Fibroblast of the aortic adventitia (primary cell): ENCODE results near the gene SH3D21. TPM values are rescaled to one million over a fixed set of nuclear protein-coding genes. Genes with fewer than 3 reads are reported as not detected.
A peak's percentile ranks its signal among the peaks of the same experiment; 100 is the strongest.

Experiments used
- DNase-seq: peaks from one replicate; pipeline ENCODE4 v3.0.0-alpha.2; 2010; ENCODE audit warnings: low read depth
- H3K4me3 ChIP-seq: 2 replicates; pipeline ENCODE4 v1.5.1; 2011; ENCODE audit warnings: low read depth, mild to moderate bottlenecking, control low read depth, low read length, moderate library complexity
- CTCF ChIP-seq: IDR thresholded peaks from 2 replicates; pipeline ENCODE4 v1.5.1; 2011; ENCODE audit warnings: mild to moderate bottlenecking, low read length, control low read depth, inconsistent platforms; ENCODE audit not compliant: insufficient read depth
- total RNA-seq: library from RNA; depleted of rRNA; stranded (reverse); fragments of >200 nt; gene quantifications from 2 replicates; pipeline ENCODE4 v1.2.3, GENCODE V29; 2012; ENCODE audit warnings: low replicate concordance

Gene SH3D21
- total RNA-seq, 1 donor, result 5.2 TPM

DNA sequence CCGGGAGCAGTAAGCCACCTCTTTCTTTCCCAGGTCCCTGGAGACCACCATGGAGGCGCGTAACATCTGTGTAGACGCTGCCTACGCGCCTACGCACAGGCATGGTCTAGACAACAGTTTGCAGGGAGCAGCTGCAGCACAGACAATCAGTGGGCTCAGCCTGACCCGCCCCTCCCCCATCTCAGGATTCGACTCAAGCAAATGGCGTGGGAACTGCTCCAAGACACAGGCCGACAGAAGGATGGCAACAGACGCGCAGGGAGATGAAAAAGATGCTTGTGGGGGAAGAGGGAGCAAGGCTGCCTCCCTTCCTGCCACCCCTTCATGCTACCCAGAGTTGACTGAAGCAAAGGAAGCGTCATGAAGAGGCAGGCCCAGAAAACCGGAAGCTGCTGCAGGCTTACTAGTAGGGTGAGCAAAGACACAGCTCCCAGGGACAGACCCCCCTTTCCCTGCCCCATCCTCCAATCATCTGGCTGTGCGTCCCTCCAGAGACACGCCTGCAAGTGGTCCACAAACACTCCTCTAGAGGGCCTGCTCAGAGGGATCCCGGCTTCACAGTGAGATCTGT is 60.0 kb downstream of the SH3D21 start:
- no peak for DNase-seq
- TF ChIP-seq CTCF, result no peak
- H3K4me3 ChIP-seq, result no peak overlapping the region

DNA sequence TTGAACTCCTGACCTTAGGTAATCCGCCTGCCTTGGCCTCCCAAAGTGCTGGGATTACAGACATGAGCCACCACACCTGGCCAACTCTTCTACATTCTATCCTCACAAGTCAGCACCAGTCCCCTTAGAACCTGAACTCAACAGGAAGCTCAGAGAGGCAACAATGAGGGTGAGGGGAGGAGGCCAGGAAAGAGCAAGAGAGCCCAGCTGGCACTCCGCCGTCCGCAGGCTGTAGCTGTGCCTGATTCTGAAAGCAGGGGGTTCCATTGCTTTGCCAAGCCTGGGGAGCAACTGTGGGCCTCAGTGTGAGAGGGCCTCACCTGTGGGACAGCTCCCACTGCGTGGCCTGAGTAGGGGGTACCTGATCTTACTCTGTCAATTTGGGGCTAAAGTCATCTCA is 60.9 kb downstream of the SH3D21 start:
- DNase-seq, result no peak
- H3K4me3 ChIP-seq, result no peak overlapping the region
- TF ChIP-seq CTCF, result no peak

- no peak for DNase-seq
- no peak for TF ChIP-seq CTCF
These were observed 61.6 kb downstream of the SH3D21 start for GRCh38 chr1:36367798-36368197.

GRCh38 chr1:36369061-36369861 is 63.1 kb downstream of the SH3D21 start:
- peak; percentile 93 for TF ChIP-seq CTCF
- no peak overlapping the region for H3K4me3 ChIP-seq
- DNase-seq, result peak; percentile 67

More at GRCh38 chr1:36367798-36368197, 61.6 kb downstream of the SH3D21 start:
- no peak overlapping the region for H3K4me3 ChIP-seq

Other genes with a start within 250 kb of the SH3D21 start
- 0.18 and 2.1 TPM in 2 replicates for gene TEKT2, start 222.3 kb upstream of the SH3D21 start, total RNA-seq
- gene ADPRS, start 217.5 kb upstream of the SH3D21 start, total RNA-seq, result 21.1 and 25.5 TPM in 2 replicates
- gene COL8A2, start 181.1 kb upstream of the SH3D21 start, total RNA-seq, result 11.0 and 20.9 TPM in 2 replicates
- 80.8 and 102 TPM in 2 replicates for gene TRAPPC3, start 156.9 kb upstream of the SH3D21 start, total RNA-seq
- gene MAP7D1, start 150.2 kb upstream of the SH3D21 start, total RNA-seq, result 114 and 180 TPM in 2 replicates
- gene THRAP3, start 81.9 kb upstream of the SH3D21 start, total RNA-seq, result 47.8 and 130 TPM in 2 replicates
- gene EVA1B, start 17.3 kb downstream of the SH3D21 start, total RNA-seq, result 167 and 366 TPM in 2 replicates
- gene STK40, start 79.6 kb downstream of the SH3D21 start, total RNA-seq, result 7.0 and 12.9 TPM in 2 replicates
- gene LSM10, start 91.5 kb downstream of the SH3D21 start, total RNA-seq, result 3.9 and 9.5 TPM in 2 replicates
- 2.7 and 8.7 TPM in 2 replicates for gene OSCP1, start 144.1 kb downstream of the SH3D21 start, total RNA-seq
- gene MRPS15, start 158.0 kb downstream of the SH3D21 start, total RNA-seq, result 26.0 and 56.2 TPM in 2 replicates
- gene CSF3R, start 176.5 kb downstream of the SH3D21 start, total RNA-seq, result not detected in 2 replicates